HG03064 (cell line): ENCODE measurements around the gene PLXND1.
"Not testable (repeated sequence)": the region's sequence is repeated elsewhere in the genome, so short reads cannot be mapped to it uniquely, and the experiment has no call there.

Experiments used
- ATAC-seq: cut with Tn5 transposase; IDR thresholded peaks from one replicate; pipeline ENCODE4 v1.9.1; 2021; ENCODE audit warnings: low read depth; ENCODE audit not compliant: unreplicated experiment

PLXND1 gene

DNA sequence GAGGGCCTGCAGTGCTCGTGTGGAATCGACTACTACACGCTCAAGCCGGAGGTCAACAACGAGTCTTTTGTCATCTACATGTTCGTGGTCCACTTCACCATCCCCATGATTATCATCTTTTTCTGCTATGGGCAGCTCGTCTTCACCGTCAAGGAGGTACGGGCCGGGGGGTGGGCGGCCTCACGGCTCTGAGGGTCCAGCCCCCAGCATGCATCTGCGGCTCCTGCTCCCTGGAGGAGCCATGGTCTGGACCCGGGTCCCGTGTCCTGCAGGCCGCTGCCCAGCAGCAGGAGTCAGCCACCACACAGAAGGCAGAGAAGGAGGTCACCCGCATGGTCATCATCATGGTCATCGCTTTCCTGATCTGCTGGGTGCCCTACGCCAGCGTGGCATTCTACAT lies 74.2 kb downstream of the PLXND1 start:
- no peak for ATAC-seq

DNA sequence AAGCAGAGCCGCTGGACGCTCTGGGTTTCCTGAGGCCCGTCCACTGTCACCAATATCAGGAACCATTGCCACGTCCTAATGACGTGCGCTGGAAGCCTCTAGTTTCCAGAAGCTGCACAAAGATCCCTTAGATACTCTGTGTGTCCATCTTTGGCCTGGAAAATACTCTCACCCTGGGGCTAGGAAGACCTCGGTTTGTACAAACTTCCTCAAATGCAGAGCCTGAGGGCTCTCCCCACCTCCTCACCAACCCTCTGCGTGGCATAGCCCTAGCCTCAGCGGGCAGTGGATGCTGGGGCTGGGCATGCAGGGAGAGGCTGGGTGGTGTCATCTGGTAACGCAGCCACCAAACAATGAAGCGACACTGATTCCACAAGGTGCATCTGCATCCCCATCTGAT lies 74.8 kb downstream of the PLXND1 start:
- no peak for ATAC-seq

DNA sequence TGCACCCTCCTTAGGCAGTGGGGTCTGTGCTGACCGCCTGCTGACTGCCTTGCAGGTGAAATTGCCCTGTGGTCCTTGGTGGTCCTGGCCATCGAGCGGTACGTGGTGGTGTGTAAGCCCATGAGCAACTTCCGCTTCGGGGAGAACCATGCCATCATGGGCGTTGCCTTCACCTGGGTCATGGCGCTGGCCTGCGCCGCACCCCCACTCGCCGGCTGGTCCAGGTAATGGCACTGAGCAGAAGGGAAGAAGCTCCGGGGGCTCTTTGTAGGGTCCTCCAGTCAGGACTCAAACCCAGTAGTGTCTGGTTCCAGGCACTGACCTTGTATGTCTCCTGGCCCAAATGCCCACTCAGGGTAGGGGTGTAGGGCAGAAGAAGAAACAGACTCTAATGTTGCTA lies 75.7 kb downstream of the PLXND1 start:
- no peak for ATAC-seq

DNA sequence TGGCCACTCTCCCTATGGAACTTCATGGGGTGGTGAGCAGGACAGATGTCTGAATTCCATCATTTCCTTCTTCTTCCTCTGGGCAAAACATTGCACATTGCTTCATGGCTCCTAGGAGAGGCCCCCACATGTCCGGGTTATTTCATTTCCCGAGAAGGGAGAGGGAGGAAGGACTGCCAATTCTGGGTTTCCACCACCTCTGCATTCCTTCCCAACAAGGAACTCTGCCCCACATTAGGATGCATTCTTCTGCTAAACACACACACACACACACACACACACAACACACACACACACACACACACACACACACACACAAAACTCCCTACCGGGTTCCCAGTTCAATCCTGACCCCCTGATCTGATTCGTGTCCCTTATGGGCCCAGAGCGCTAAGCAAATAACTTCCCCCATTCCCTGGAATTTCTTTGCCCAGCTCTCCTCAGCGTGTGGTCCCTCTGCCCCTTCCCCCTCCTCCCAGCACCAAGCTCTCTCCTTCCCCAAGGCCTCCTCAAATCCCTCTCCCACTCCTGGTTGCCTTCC lies 76.2 kb downstream of the PLXND1 start:
- no peak for ATAC-seq

DNA sequence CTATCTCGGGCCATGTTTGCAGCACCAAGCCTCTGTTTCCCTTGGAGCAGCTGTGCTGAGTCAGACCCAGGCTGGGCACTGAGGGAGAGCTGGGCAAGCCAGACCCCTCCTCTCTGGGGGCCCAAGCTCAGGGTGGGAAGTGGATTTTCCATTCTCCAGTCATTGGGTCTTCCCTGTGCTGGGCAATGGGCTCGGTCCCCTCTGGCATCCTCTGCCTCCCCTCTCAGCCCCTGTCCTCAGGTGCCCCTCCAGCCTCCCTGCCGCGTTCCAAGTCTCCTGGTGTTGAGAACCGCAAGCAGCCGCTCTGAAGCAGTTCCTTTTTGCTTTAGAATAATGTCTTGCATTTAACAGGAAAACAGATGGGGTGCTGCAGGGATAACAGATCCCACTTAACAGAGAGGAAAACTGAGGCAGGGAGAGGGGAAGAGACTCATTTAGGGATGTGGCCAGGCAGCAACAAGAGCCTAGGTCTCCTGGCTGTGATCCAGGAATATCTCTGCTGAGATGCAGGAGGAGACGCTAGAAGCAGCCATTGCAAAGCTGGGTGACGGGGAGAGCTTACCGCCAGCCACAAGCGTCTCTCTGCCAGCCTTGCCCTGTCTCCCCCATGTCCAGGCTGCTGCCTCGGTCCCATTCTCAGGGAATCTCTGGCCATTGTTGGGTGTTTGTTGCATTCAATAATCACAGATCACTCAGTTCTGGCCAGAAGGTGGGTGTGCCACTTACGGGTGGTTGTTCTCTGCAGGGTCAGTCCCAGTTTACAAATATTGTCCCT lies 76.9 kb downstream of the PLXND1 start:
- ATAC-seq: no peak

DNA sequence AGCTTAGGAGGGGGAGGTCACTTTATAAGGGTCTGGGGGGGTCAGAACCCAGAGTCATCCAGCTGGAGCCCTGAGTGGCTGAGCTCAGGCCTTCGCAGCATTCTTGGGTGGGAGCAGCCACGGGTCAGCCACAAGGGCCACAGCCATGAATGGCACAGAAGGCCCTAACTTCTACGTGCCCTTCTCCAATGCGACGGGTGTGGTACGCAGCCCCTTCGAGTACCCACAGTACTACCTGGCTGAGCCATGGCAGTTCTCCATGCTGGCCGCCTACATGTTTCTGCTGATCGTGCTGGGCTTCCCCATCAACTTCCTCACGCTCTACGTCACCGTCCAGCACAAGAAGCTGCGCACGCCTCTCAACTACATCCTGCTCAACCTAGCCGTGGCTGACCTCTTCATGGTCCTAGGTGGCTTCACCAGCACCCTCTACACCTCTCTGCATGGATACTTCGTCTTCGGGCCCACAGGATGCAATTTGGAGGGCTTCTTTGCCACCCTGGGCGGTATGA lies 77.8 kb downstream of the PLXND1 start, which contains the start of gene RHO:
Gene RHO (plus strand): TSS at position 51 of the 512 bp plus-strand sequence. CDS start 95 bp downstream, at position 146.
- no peak for ATAC-seq

DNA sequence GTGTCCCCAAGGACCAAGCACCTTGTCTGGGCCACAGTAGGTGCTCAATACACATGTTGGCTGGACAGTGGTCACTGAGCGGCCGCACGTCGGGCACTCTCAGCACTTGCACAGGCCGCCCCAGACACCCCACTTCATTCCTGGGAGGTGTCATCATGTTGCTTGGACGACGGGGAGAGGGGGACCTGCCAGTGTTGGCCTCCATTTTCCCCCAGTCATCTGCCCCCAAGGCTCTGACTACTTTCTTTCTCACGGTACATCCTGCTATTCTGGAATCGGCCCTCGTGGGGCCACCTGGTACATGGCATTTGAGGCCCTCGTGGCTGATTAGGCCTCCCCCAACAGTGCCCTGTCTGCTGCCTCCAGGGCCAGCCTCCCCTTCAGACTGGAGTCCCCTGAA lies 79.2 kb downstream of the PLXND1 start:
- no peak for ATAC-seq

DNA sequence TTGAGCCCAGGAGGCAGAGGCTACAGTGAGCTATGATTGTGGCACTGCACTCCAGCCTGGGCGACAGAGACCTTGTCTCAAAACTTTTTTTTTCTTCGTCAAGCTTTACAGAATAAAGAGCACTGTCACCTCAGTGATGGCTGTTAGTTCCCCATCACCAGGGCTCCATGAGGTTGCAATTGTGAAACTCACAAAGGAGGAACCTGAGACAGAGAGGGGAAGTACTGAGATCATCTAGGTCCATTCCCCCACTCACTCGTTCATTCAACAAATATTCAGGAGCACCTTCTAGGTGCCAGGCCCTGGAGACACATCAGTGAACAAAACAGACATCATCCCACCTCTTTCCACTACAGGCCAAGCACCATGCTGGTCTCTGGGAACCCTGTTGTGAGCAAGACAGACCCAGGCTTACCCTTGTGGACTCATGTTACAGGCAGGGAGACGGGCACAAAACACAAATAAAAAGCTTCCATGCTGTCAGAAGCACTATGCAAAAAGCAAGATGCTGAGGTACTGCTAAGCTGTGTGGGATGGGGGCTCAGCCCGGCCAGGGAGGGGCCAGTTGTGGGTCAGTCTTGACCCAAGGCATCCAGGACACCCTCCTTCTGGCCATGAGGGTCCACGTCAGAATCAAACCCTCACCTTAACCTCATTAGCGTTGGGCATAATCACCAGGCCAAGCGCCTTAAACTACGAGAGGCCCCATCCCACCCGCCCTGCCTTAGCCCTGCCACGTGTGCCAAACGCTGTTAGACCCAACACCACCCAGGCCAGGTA lies 80.2 kb downstream of the PLXND1 start:
- ATAC-seq: peak; percentile 81

DNA sequence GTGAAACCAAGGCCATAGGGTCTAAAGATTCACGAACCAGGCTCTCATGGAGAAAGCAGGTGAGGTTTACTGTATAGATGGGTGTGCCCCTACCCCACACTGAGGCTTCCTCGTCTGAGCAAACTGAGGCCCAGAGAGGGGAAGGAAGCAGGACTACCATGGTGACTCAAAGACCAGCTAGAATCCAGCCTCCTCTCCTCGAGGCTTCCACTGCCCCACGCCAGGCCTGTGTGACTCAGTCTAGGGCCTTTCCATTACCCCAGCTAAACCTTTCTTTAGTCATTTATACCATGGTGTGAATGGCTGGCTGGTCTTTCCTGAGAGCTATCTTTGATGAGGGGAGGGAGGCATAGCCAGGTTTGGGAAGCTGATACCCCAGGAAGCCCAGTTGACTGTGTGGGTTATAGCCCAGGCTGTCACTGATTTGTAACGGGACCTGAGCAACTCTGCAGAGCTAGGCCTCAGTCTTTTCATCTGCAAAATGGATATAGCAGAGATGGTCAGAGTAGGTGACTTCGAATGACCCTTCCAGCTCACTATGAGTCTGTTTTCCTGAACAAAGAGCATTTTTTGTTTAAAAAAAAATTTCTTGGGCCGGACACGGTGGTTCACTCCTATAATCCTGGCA lies 81.0 kb downstream of the PLXND1 start:
- no peak for ATAC-seq

DNA sequence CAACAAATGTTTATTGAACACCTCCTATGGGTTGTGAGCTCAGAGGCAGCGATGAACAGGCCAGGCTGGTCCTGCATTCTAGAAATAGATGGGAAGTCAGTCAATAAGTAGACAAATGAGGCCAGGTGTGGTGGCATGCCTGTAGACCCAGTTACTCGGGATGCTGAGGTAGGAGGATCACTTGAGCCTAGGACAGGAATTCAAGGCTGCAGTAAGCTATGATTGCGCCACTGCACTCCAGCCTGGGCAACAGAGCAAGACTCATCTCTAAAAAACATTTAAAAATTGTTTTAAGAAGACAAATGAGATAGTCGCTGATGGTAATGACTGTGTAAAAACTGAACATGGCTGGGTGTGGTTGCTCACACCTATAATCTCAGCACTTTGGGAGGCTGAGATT lies 82.4 kb downstream of the PLXND1 start:
- no peak for ATAC-seq

DNA sequence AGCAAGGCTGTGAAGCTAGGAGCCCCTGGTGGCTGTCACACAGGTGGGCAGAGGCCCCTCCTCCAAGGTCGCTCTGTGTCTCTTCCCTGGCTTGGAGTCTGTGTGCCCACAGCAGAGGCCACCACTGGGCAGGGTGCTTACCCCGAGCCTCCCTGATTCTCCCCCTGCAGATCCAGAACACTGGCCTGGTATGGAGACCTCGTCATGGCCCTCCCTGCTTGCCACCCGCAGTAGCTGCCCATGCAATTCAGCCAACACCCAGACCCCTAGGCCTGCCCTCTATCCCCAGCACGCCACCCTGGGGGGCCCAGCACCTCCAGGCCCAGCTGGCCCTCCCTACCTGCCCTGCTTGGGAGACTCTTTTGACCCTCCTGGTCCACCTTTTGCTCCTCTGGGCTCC lies 83.5 kb downstream of the PLXND1 start:
- ATAC-seq: no peak

DNA sequence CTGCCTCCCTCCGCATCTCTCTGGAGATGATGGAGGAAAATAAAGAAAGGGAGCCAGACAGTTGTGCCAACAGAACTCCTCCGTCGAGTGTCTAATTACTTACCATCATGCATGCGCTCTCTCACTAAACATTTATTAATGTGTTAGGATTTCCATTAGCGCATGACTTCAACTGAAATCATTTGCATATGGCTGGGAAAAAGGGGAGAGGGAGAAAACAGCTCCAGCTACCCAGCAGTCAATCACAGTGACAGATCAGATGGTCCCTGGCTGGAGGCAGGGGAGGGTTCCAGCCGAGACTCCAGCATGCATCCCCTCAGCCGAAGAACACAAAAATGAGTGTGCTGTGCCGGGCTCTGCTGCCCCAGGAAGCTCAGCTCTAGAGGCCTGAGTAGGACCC lies 84.9 kb downstream of the PLXND1 start:
- ATAC-seq: no peak

DNA sequence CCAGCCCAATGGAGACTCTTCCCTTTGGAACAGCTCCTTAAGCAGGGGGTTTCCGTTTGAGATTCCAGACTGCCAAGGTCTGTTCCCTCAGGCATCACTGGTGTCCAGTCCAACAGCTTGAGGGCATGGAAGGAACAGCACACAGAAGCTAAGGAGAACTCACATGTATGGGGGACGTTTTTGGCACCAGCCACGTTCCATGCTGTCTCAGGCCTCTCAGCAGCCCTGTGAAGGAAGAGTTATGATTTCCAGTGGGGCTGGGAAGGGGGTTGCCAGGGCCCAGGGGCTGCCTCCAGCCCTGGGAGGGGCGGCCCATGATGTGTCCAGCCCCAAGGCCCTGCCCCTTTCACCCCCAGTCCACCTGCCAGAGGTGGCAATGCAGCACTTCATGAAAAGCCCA lies 85.5 kb downstream of the PLXND1 start:
- ATAC-seq: no peak

DNA sequence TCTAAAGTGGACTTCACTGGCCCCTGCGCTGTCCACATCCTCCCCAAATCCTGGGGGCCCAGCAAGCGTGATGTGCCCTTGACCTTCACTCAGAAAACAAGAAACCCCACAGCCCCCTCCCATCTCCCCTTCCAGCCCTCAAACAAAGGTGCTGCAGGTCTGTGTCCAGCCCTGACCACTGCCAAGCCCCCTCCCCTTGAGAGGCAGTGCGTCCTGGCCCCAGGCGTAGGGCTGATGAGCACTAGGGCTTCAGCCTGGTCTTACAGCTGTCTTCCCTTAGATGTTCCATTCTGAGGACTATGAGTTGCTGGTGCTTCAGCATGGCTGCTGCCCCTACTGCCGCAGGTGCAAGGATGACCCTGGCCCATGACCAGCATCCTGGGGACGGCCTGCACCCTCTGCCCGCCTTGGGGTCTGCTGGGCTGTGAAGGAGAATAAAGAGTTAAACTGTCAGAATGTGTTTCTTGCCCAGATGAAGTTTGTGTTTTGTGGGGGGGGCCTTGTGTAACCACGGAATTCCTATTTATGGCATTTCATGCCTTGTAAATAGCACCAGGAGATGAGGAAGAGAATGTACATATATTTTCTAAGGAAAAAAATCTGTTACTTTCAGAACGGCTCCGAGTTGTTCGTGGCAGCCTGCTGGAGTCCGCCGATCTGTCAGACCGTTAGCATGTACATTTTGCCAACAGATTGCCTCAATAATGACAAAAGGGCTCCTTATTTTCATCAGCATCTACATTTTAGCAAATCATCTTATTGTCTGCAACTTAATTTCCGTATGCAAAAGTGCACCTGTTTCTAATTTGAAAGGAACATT lies 86.4 kb downstream of the PLXND1 start:
- no peak for ATAC-seq

DNA sequence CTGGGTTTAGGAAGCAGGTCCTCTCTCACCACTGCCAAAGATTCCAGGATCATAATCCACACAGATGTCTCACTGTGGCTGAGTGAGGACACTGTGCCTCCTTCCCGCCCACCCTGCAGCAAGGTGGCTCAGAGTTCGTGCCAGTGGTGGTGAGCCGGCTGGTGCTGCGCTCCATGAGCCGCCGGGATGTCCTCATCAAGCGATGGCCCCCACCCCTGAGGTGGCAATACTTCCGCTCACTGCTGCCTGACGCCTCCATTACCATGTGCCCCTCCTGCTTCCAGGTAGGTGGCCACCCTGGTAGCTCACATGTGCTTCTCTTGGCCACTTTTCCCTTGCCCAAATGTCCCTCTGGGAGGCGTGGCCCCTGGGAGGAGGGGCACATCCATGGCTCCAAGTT lies 87.0 kb downstream of the PLXND1 start:
- no peak for ATAC-seq

DNA sequence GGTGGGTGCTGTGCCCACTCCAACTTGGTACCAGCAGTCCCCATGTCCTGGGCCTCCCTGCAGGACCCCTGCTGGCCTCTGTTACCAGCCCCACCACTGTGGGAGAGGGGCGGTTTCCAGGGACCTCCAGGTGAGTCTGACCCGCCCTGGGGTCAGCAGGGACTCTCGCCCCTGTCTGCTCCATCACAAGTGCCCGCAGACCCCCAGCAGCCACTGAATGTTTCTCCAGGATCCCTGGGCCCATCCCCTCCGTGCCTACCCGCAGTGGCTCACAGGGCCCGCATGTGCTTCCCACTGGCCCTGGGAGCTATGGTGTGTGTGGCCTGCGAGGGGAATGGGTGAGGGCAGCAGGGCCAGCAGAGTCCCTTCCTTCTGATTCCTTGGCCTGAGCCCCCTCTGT lies 87.9 kb downstream of the PLXND1 start:
- no peak for ATAC-seq

DNA sequence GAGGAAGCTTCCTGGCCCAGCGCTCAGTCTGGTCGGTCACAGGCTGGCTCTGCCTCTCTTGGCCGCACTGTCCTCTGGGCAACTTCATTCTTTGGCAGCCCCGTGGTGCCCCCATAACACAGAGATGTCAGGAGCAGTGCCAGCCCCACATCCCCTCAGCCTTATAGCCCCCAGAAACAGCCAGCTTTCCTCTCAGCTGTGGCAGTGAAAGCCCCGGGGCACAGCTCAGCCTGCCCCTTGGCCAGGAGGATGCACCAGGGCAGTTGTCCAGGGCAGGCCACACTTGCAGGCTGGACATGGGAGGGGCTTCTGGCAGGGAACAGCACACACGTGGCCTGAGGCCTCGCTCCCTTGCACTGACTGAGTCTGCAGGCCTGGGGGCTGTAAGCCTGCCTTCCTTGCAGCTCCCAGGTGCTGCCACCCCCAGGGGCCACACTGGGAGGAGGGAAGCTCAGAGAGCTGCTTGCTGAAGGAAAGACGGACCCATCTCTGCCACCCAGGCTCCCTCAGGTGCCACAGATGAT lies 88.4 kb downstream of the PLXND1 start:
- no peak for ATAC-seq

DNA sequence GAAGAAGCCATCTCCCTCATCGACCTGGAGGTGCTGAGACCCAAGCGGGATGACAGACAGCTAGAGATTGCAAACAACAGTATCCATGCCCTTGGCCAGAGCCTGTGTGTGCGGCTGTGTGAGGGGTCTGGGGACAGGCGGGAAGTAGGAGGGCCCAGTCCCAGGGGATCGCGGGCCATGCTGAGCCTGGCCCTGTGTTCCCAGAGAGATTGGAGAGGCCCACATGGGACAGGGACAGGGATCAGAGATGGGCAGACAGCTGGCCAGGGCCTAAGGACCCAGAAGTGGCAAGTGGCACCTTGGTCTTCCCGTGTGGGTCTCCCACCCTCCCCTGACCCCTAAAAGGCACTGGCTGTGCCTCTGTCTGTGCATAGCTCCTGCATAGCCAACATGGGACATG lies 89.0 kb downstream of the PLXND1 start:
- no peak for ATAC-seq

DNA sequence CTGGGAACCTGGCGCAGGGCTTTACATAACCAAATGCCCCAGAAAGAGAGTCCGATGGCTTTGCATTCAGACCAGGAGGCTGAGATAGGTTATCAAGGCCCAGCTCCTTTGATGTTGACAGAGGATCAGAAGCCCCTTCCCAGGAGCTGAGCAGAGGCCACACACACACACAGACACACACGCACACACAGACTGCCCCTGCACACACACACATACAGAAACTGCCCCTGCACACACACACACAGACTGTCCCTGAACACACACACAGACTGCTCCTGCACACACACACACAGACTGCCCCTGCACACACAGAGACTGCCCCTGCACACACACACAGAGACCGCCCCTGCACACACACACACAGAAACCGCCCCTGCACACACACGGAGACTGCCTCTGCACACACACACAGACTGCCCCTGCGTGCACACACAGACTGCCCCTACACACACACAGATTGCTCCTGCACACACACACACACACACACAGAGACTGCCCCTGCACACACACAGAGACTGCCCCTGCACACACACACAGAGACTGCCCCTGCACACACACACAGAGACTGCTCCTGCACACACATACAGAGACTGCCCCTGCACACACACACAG lies 90.5 kb downstream of the PLXND1 start:
- not testable (repeated sequence) for ATAC-seq
